HG02970 (cell line): ENCODE results near the gene NCAPG2.
"Not testable (repeated sequence)": the region's sequence is repeated elsewhere in the genome, so short reads cannot be mapped to it uniquely, and the experiment has no call there.

Source experiments
- ATAC-seq: cut with Tn5 transposase; IDR thresholded peaks from one replicate; pipeline ENCODE4 v1.9.1; 2021; ENCODE audit warnings: mild to moderate bottlenecking, moderate library complexity, moderate number of reproducible peaks; ENCODE audit not compliant: unreplicated experiment, low FRiP score

Gene NCAPG2

GRCh38 chr7:158646766-158647474, 57.7 kb downstream of the NCAPG2 start:
- ATAC-seq, result no peak

GRCh38 chr7:158645842-158646241, 58.8 kb downstream of the NCAPG2 start:
- ATAC-seq, result no peak

- ATAC-seq, result no peak
Observed at GRCh38 chr7:158642149-158642548, 62.5 kb downstream of the NCAPG2 start.

- ATAC-seq, result no peak
Observed at GRCh38 chr7:158638001-158638400, 66.6 kb downstream of the NCAPG2 start.

- ATAC-seq, result no peak
Observed at GRCh38 chr7:158633055-158633956, 71.3 kb downstream of the NCAPG2 start.

- no peak for ATAC-seq
Observed at GRCh38 chr7:158631574-158632195, 72.9 kb downstream of the NCAPG2 start.

GRCh38 chr7:158626289-158626688, 78.3 kb downstream of the NCAPG2 start:
- ATAC-seq, result not testable (repeated sequence)

- ATAC-seq, result no peak
Observed at GRCh38 chr7:158623241-158623640, 81.4 kb downstream of the NCAPG2 start.

GRCh38 chr7:158620839-158621441, 83.7 kb downstream of the NCAPG2 start:
- ATAC-seq, result no peak

- ATAC-seq, result no peak
Observed at GRCh38 chr7:158620418-158620817, 84.2 kb downstream of the NCAPG2 start.

- ATAC-seq, result no peak
Observed at GRCh38 chr7:158618745-158619140, 85.9 kb downstream of the NCAPG2 start.

- no peak for ATAC-seq
Observed at GRCh38 chr7:158617737-158618128, 86.9 kb downstream of the NCAPG2 start.

GRCh38 chr7:158616050-158616449, 88.6 kb downstream of the NCAPG2 start:
- no peak for ATAC-seq

GRCh38 chr7:158614700-158615099, 89.9 kb downstream of the NCAPG2 start:
- ATAC-seq, result no peak

- peak; percentile 69 for ATAC-seq
Observed at GRCh38 chr7:158613481-158613880, 91.1 kb downstream of the NCAPG2 start.

- no peak for ATAC-seq
Observed at GRCh38 chr7:158612546-158612945, 92.1 kb downstream of the NCAPG2 start.

- ATAC-seq, result no peak
Observed at GRCh38 chr7:158611541-158611940, 93.1 kb downstream of the NCAPG2 start.

GRCh38 chr7:158609313-158609974, 95.2 kb downstream of the NCAPG2 start:
- no peak for ATAC-seq

- no peak for ATAC-seq
Observed at GRCh38 chr7:158607563-158607962, 97.0 kb downstream of the NCAPG2 start.

- ATAC-seq, result no peak
Observed at GRCh38 chr7:158606671-158607424, 97.8 kb downstream of the NCAPG2 start.
